Stimulated activated CD4-positive, alpha-beta T cell treated with anti-CD3 and anti-CD28 coated beads, Interleukin-2, amount 100 ng/mL, for 4 hours (primary cell): ENCODE measurements around the gene UBE4B.
"Not testable (repeated sequence)": the region's sequence is repeated elsewhere in the genome, so short reads cannot be mapped to it uniquely, and the experiment has no call there.

Source experiments
- DNase-seq: peaks from one replicate; pipeline ENCODE4 v3.0.0-alpha.2; 2020; ENCODE audit warnings: low read depth

Gene UBE4B

DNA sequence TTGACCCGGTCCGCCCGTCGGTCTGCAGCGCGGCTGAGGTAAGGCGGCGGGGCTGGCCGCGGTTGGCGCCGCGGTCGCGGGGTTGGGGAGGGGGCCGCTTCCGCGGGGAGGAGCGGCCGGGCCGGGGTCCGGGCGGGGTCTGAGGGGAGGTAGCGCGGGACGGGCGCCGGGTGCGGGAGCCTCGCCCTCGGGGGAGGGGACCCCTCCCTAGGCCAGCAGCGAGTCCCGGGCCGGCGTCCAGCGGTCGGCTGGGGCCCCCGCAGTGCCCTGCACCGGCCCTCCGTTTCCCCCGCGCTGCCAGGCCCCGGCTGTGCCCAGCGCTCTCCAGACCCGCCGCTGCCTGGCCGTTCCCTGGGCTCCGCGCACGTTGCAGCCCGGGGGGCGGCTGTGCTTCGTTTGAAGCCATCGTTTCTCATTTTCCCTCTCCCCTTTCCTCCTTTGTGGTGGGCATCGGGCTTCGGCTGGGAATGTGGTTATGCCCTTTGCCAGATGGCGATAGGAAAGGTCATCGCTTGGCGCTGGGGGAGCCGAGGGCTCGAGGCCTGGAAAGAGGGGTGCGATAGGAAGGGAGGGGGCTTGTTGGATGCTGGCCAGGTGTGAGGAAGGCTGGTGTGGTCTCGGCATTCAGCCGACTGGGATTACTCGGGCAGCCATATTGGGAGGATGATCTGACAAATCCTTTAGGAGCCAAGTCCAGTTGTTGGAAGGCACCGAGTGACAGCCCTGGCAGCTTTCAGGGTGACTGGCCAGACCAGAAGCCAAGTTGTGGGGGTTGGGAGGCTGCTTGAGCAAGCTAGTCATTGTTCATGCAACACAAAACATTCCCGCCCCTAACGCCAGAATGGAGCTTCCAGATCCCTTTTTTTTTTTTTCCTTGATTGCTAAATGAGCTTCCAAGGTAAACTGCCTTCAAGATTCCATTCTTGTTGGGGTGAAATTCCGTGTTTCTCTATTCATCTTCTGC, 178.4 kb downstream of the UBE4B start:
- DNase-seq: no peak

GRCh38 chr1:10211805-10212410, 179.2 kb downstream of the UBE4B start:
- no peak for DNase-seq

- DNase-seq: no peak
These were observed 179.7 kb downstream of the UBE4B start for GRCh38 chr1:10212476-10212875.

DNA sequence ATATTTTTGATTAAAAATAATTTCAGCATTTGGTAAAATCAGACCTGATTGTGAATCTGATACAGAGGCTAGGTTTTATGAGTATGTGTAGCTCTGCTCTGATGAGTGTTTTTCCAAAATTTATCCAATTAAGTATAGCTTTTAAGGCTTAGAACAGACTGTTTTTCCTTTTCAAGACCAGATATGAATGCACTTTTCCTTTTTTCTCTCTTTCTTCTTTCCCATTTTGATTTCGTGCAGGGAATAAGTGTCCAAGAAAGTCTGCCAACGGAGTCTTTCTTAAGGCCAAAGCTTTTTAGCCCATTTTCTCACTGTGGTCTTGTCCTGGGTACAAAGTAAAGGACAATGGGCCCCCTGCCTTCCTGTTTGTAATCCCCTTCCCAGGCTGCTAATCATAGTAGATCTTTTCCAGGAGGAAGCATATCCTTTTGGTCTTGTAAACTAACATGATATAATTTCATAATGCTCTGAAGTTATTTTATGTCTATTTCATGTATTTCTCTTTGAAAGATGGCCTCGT, 180.5 kb downstream of the UBE4B start:
- no peak for DNase-seq

- DNase-seq: no peak
These were observed 183.5 kb downstream of the UBE4B start for GRCh38 chr1:10216090-10216749.

DNA sequence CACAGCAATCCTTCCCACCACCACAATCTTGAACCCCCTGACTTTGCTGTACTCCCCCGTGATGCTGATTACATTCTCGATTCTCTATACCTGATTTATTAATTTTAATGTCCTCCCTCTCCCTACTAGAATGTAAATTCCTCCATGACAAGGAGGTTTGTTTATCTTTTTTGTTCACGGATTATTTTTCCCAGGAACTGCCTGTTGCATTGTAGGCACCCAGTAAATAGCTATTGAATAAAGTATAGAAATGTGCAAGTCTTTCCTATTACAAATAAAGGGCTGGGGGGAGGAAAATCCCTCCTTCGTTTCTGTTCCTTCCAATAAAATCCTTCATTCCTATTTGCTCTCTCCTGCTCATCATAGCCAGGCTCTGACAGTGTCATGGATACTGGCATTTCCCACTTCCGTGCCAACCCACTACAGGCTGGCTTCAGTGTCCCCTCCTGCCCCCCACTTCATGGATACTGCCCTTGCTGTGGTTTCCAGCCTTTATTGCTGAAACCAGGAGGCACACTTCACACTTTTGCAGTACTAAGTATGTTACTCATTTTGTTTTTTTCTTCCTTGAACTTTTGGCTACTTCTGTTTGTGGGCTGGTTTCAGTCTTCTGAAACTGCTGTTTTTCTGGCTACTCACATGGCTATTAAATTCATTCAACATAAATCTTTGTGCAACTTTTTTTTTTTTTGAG, 185.1 kb downstream of the UBE4B start:
- DNase-seq: no peak

DNA sequence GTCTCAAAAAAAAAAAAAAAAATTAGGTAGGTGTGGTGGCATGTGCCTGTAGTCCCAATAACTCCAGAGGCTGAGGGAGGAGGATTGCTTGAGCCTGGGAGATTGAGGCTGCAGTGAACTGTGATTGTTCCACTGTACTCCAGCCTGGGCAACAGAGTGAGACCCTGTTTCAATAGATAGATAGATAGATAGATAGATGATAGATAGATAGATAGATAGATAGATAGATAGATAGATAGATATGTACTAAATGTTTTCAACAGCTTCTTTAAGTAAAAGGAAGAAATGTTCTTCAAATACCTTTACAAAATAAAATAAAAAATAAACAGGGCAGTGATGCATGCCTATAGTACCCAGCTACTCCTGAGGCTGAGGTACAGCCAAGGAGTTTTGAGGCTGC, 187.4 kb downstream of the UBE4B start:
- no peak for DNase-seq

DNA sequence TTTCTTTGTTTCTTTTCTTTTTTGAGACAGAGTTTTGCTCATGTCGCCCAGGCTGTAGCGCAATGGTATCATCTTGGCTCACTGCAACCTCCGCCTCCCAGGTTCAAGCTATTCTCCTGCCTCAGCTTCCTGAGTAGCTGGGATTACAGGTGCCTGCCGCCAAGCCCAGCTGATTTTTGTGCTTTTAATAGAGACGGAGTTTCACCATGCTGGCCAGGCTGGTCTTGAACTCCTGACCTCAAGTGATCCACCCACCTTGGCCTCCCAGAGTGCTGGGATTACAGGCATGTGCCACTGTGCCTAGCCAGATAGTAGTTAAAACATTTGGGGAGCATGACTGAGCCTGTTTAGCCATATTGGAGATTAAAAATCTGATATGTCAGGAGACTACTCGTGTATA, 187.9 kb downstream of the UBE4B start:
- DNase-seq: not testable (repeated sequence)

- no peak for DNase-seq
These were observed 192.8 kb downstream of the UBE4B start for GRCh38 chr1:10225573-10225972.

DNA sequence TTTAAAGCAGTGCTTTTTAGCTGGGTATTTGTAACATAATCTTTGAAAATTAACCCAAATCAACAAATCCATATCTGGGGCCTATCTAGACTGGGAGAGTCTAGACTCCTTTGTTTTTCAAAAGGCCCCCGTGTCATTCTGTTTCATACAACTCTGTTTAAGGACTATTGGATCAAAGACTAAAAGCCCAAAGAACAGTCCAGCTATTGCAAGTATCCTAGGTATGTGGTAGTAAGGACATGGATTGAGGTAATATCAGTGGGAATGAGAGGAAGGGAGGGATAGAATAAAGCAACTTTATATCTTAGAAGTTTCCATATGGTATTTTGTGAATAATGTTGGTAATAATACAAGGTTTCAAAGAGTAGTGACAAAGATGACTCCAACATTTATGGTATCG, 195.8 kb downstream of the UBE4B start:
- no peak for DNase-seq

DNA sequence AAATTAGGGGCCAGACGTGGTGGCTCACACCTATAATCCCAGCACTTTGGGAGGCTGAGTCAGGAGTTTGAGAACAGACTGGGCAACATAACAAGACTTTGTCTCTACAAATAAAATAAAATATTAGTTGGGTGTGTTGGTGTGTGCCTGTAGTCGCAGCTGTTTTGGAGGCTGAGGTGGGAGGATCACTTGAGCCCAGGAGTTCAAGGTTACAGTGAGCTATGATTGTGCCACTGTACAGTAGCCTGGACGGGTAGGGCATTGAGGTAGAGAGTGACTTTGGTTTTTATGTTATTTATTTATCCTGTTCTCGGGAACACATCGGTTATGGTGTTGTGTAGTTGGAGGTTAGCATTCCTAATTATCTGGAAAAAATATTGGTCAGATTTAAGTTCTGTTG, 197.1 kb downstream of the UBE4B start:
- no peak for DNase-seq
